OCI-LY7 (cell line): ENCODE data around the gene ANKS1B.
A peak's percentile ranks its signal among the peaks of the same experiment; 100 is the strongest.

Experiments used
- EZH2phosphoT487 ChIP-seq: fragments of 200-600 bp; sonication (generic); IDR thresholded peaks from 2 replicates; pipeline ENCODE4 v1.6.1; 2018; ENCODE audit warnings: low read depth, borderline replicate concordance, mild to moderate bottlenecking, mixed run types, antibody characterized with exemption, low read length, moderate library complexity, mixed read lengths
- TF ChIP-seq, protein P1 (sequence below): fragments of 200-600 bp; sonication (generic); conservative IDR thresholded peaks from 2 replicates; pipeline ENCODE4 v1.5.1; 2014; ENCODE audit warnings: mild to moderate bottlenecking, antibody characterized with exemption, low read length, moderate library complexity, mixed read lengths

DNA sequence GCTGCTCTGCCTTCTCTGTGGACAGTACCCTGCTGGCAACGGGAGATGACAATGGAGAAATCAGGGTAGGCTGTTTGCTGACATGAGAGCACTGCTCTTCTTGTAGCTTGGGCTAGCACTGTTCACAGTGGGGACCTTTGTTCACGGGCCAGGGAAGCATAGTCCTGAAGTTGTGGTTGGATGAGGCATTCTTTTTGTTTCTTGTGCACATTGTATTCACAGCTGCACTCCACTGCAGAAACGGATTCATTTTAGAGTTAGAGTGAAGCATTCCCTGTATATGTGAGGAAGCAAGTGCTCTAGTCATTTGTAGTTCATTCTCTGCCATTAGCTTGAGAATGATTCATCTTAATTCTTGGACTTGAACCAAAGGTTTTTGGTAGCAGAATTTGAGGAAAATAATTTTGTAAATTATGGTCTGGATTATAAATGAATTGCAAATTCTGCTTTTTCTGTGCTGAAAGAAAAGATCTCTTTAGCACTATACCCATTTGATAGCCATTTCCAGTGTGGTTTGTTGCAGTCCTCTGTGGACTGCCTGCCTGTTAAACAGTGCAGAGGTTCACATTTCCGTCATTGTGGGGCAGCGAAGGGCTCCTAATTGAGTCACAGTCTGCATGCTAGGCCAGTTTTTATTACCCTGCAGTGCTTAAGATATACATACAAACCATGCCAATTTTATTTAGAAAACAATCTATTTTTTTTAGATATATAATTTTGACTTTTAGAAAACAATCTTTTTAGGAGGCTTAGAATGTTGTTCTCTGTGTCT, 1259.1 kb downstream of the ANKS1B start:
- TF ChIP-seq, protein P1, sequence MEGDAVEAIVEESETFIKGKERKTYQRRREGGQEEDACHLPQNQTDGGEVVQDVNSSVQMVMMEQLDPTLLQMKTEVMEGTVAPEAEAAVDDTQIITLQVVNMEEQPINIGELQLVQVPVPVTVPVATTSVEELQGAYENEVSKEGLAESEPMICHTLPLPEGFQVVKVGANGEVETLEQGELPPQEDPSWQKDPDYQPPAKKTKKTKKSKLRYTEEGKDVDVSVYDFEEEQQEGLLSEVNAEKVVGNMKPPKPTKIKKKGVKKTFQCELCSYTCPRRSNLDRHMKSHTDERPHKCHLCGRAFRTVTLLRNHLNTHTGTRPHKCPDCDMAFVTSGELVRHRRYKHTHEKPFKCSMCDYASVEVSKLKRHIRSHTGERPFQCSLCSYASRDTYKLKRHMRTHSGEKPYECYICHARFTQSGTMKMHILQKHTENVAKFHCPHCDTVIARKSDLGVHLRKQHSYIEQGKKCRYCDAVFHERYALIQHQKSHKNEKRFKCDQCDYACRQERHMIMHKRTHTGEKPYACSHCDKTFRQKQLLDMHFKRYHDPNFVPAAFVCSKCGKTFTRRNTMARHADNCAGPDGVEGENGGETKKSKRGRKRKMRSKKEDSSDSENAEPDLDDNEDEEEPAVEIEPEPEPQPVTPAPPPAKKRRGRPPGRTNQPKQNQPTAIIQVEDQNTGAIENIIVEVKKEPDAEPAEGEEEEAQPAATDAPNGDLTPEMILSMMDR, result peak; percentile 82
- no peak for TF ChIP-seq EZH2phosphoT487
